Transverse colon (tissue), 4 donors: ENCODE measurements around the gene RAD54L. TPM values are rescaled to one million over a fixed set of nuclear protein-coding genes. Genes with fewer than 3 reads are reported as not detected.

Source experiments
- DNase-seq: peaks from one replicate; pipeline ENCODE4 v3.0.0-alpha.2; 2019
- H3K27ac ChIP-seq, 4 donors: fragments of 200-600 bp; sonication (generic); 2 replicates each; pipeline ENCODE4 v1.5.1; 2016 to 2018; ENCODE audit warnings: inconsistent platforms in 4 of 4
- H3K27me3 ChIP-seq: fragments of 200-600 bp; sonication (generic); 2 replicates; pipeline ENCODE4 v1.5.1; 2017; ENCODE audit warnings: inconsistent platforms
- H3K36me3 ChIP-seq, 4 donors: fragments of 200-600 bp; sonication (generic); 2 replicates each; pipeline ENCODE4 v1.5.1; 2017 to 2019; ENCODE audit warnings: inconsistent platforms in 4 of 4
- H3K4me1 ChIP-seq, 4 donors: fragments of 200-600 bp; sonication (generic); 2 replicates each; pipeline ENCODE4 v1.5.1; 2017 to 2020; ENCODE audit warnings: inconsistent platforms in 4 of 4
- H3K4me3 ChIP-seq, 4 donors: fragments of 200-600 bp; sonication (generic); 1 replicate in 1 of 4; 2 replicates in 3 of 4; pipeline versions ENCODE4 v1.5.1 to v1.6.1; 2017 to 2019; ENCODE audit warnings: inconsistent platforms in 4 of 4
- H3K9me3 ChIP-seq, 2 donors: fragments of 200-600 bp; sonication (generic); 2 replicates each; pipeline ENCODE4 v1.5.1; 2017 to 2019; ENCODE audit warnings: inconsistent platforms in 2 of 2
- EP300 ChIP-seq: sonication (generic); formaldehyde crosslinking; IDR thresholded peaks from one replicate; pipeline ENCODE4 v1.6.1; 2017; ENCODE audit warnings: antibody characterized with exemption, low read depth
- POLR2A ChIP-seq: fragments of 450-650 bp; IDR thresholded peaks from one replicate; pipeline ENCODE4 v1.6.1; 2016; ENCODE audit warnings: antibody characterized with exemption, mild to moderate bottlenecking, moderate library complexity
- POLR2AphosphoS5 ChIP-seq, 3 donors: sonication (generic); formaldehyde crosslinking; IDR thresholded peaks; one replicate each; pipeline ENCODE4 v1.6.1; 2016; ENCODE audit warnings: antibody characterized with exemption in 3 of 3
- WGBS, 2 donors: methylation state at CpG; one replicate each; pipeline ENCODE4 v1.1.5; 2018; ENCODE audit warnings: low coverage in 1 of 2; 5-methylcytosine and 5-hydroxymethylcytosine counted together
- in situ Hi-C, 4 donors: fragments of 200-750 bp; cut with MboI; loops; one replicate each; pipeline versions ENCODE4 v1.15.0 to v1.15.1; 2017; ENCODE audit warnings: low sequenced_read_pairs in 3 of 4, low pct_ligation_motif_present in 1 of 4, low pct_unique_long_range_greater_than_20kb in 1 of 4
- intact Hi-C: fragments of 100-400 bp; cut with DNase I; formaldehyde crosslinking; loops from one replicate; pipeline ENCODE4 v1.15.1; 2023; ENCODE audit warnings: low total_unique reads
- total RNA-seq, 4 donors: library from RNA; depleted of rRNA; stranded (reverse); fragments of >200 nt; gene quantifications; one replicate each; pipeline ENCODE4 v1.1.0, GENCODE V29; 2016
- TF ChIP-seq, protein P1 (sequence below), 5 experiments: fragments of 200-600 bp in 3 of 5; fragments of 450-650 bp in 2 of 5; sonication (generic) in 3 of 5; IDR thresholded peaks; 1 replicate in 2 of 5; 2 replicates in 3 of 5; pipeline ENCODE4 v1.5.1; 2016 to 2017; ENCODE audit warnings: antibody characterized with exemption in 5 of 5, inconsistent platforms in 3 of 5, mild to moderate bottlenecking in 2 of 5, moderate library complexity in 1 of 5

The RAD54L gene
- total RNA-seq, 4 donors from 2014 or later = 1.3 to 69.9 (median 3.6) TPM

DNA sequence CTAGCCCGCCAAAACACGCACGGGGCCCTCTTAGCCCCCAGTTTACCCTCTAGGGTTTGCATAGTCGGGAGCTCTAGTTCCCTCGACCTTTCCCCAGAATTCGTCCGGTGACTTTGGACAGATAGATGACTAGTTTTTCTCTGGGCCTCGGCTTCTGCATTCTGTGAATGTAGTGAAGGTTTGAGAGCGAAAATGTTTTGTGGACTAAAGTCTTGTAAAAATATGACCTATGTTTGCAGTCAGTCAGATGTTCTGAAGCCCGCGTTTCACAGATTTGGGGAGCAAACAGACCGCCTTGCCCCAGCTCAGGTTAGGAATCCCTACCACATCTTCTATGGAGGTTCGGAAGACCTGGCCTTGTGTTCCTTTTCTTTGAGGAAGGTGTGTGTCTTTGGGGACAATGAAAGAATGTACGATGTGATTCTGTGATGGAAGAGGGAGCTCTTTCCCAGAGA lies 56.3 kb downstream of the RAD54L start:
- no peak for TF ChIP-seq POLR2A
- no peak for TF ChIP-seq EP300
- TF ChIP-seq, protein P1, sequence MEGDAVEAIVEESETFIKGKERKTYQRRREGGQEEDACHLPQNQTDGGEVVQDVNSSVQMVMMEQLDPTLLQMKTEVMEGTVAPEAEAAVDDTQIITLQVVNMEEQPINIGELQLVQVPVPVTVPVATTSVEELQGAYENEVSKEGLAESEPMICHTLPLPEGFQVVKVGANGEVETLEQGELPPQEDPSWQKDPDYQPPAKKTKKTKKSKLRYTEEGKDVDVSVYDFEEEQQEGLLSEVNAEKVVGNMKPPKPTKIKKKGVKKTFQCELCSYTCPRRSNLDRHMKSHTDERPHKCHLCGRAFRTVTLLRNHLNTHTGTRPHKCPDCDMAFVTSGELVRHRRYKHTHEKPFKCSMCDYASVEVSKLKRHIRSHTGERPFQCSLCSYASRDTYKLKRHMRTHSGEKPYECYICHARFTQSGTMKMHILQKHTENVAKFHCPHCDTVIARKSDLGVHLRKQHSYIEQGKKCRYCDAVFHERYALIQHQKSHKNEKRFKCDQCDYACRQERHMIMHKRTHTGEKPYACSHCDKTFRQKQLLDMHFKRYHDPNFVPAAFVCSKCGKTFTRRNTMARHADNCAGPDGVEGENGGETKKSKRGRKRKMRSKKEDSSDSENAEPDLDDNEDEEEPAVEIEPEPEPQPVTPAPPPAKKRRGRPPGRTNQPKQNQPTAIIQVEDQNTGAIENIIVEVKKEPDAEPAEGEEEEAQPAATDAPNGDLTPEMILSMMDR (IDR thresholded peaks at IDR 0.05) = no peak
- TF ChIP-seq POLR2AphosphoS5 (IDR thresholded peaks at IDR 0.05) = no peak
- peak overlapping the region; percentile 95 to 99 (median 96) for H3K27ac ChIP-seq
- no peaks in the 10 kb centered on the region for H3K36me3 ChIP-seq
- peaks cover 35 to 62% (median 50%) of the 10 kb centered on the region in 4 donors for H3K4me1 ChIP-seq
- in situ Hi-C loops (no loop called here), intact Hi-C loops (no loop called here)
- H3K27me3 ChIP-seq = no peaks in the 10 kb centered on the region
- H3K9me3 ChIP-seq = no peaks in the 10 kb centered on the region
- WGBS, 2 donors = 0% methylated on average over 2 to 14 of the region's 14 CpGs
- no peak for DNase-seq
- peak overlapping the region; percentile 52 to 93 (median 70) for H3K4me3 ChIP-seq

DNA sequence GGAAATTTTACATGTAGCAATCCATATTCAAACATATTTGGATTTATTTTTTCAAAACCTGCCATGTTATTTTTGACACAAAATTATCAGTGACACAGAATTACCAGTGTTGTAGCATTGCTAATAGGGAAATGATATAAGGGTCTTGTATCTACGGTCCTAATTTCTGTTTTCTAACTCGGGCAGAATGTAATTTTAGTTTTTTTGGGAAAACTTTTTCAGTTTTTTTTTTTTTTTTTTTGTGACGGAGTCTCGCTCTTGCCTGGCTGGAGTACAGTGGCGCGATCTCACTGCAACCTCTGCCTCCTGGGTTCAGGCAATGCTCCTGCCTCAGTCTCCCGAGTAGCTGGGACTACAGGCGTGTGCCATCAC lies 58.6 kb downstream of the RAD54L start:
- Histone ChIP-seq H3K9me3 (no peaks in the 10 kb centered on the region), H3K27ac (no peak overlapping the region), H3K4me3 (no peak overlapping the region), H3K27me3 (no peaks in the 10 kb centered on the region), H3K36me3 (peaks cover 0 to 19% (median 5%) of the 10 kb centered on the region in 4 donors), H3K4me1 (peaks cover 23 to 47% (median 38%) of the 10 kb centered on the region in 4 donors)
- TF ChIP-seq POLR2A (no peak), EP300 (no peak), POLR2AphosphoS5 (IDR thresholded peaks at IDR 0.05) (no peak)
- TF ChIP-seq, protein P1 (IDR thresholded peaks at IDR 0.05) = no peak
- no peak for DNase-seq
- 85 to 91% methylated on average over 2 to 8 of the region's 8 CpGs for WGBS, 2 donors
- intact Hi-C loops (no loop called here), in situ Hi-C loops (no loop called here)

DNA sequence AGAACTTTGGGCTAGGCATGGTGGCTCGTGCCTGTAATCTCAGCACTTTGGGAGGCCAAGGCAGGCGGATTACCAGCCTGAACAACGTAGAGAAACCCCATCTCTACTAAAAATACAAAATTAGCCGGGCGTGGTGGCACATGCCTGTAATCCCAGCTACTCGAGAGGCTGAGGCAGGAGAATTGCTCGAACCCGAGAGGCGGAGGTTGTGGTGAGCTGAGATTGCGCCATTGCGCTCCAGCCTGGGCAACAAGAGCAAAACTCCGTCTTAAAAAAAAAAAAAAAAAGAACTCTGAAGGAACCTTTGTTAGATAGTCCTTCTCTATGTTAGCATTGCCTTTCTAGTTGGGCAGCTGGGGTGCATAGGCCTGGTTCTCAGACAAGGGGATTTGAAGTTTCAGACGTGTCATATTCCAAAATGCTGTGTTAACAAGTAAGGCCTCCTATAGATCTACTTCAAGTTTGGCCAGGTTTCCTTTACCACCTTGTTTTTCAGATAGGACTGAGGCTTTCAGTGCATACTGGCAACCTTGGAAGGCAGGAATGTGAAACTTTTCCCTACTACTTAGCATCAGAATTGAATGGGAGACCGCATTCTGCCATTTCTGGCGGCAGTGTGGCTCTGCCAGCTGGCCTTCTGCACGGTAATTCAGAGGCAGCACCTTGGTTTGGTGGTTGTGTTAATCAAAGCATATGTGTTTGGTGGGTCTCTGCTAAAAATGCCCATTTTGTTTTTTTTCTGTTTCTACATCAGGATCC lies 62.0 kb downstream of the RAD54L start:
- peaks cover 0 to 53% (median 25%) of the 10 kb centered on the region in 4 donors for H3K36me3 ChIP-seq
- H3K4me3 ChIP-seq = no peak overlapping the region
- TF ChIP-seq, protein P1 (IDR thresholded peaks at IDR 0.05) = no peak
- TF ChIP-seq EP300 = no peak
- TF ChIP-seq POLR2AphosphoS5 (IDR thresholded peaks at IDR 0.05) = no peak
- TF ChIP-seq POLR2A = no peak
- H3K27ac ChIP-seq = no peak overlapping the region
- in situ Hi-C loops (no loop called here), intact Hi-C loops (no loop called here)
- 89% methylated on average over 16 of the region's 16 CpGs; no CpG with 5 or more reads in 1 of the 2 donors for WGBS, 2 donors
- H3K4me1 ChIP-seq = peaks cover 18 to 37% (median 29%) of the 10 kb centered on the region in 4 donors
- no peaks in the 10 kb centered on the region for H3K9me3 ChIP-seq
- no peak for DNase-seq
- H3K27me3 ChIP-seq = no peaks in the 10 kb centered on the region

DNA sequence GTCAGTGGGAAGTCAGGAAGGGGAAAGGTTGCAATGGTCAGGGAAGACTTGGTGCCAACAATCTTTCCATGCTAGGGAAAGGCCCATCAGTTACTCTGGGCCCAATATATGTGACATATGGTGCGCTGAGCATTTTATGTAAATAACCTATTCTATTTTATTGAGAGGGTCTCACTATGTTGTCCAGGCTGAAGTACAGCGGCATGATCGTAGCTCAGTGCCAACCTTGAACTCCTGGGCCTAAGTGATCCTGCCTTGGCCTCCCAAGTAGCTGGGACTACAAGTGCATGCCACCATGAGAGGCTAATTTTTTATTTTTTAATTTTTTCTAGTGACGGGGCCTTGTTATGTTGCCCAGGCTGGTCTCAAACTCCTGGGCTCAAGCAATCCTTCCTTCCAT lies 62.8 kb downstream of the RAD54L start:
- peaks cover 13 to 29% (median 22%) of the 10 kb centered on the region in 4 donors for H3K4me1 ChIP-seq
- WGBS, 2 donors = 100% methylated on average over 4 of the region's 4 CpGs; no CpG with 5 or more reads in 1 of the 2 donors
- H3K27ac ChIP-seq = no peak overlapping the region
- no peak overlapping the region for H3K4me3 ChIP-seq
- intact Hi-C loops (no loop called here), in situ Hi-C loops (no loop called here)
- no peaks in the 10 kb centered on the region for H3K27me3 ChIP-seq
- no peak for DNase-seq
- TF ChIP-seq POLR2AphosphoS5 (IDR thresholded peaks at IDR 0.05) = no peak
- TF ChIP-seq EP300 = no peak
- H3K36me3 ChIP-seq = peaks cover 0 to 55% (median 27%) of the 10 kb centered on the region in 4 donors
- H3K9me3 ChIP-seq = no peaks in the 10 kb centered on the region
